NT2/D1 (cell line): ENCODE measurements around the gene HLA-DPB1.

ENCODE experiments used
- SUZ12 ChIP-seq: IDR thresholded peaks from 2 replicates; pipeline ENCODE4 v1.6.1; 2011; ENCODE audit not compliant: insufficient read length, insufficient read depth; ENCODE audit errors: extremely low read depth
- ZNF274 ChIP-seq: IDR thresholded peaks from 2 replicates; pipeline ENCODE4 v1.6.1; 2011; ENCODE audit warnings: mild to moderate bottlenecking, low read depth, low read length

DNA sequence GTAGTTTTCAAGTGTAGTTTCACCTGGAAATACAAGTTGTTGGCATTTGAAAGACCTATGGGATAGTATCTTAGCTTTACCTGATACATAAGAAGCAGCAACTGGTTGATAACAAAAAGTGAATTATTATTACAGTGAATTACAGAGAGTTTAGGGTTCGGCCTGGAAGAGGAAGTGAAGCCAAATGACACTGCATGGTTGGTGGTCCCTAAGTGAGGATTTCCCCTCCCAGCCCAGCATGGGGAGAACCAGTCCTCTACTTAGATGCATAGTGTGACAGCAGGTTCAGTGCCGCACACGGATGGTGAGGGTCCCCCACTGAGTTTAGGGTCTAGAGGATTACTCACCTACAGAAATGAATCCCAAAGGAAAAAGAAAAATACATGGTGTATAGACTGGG, 18.1 kb downstream of the HLA-DPB1 start:
- TF ChIP-seq ZNF274 (no peak), SUZ12 (no peak)
